SK-N-SH treated with all-trans-retinoic acid at 6 μM for 48 hours (cell line): ENCODE data around the gene RELA.
"Not testable (repeated sequence)": the region's sequence is repeated elsewhere in the genome, so short reads cannot be mapped to it uniquely, and the experiment has no call there.

Experiments
- ATAC-seq: fragments of 200-7000 bp; cut with Tn5 transposase; 3 replicates; pipeline ENCODE4 v1.9.1; 2020; ENCODE audit warnings: mild to moderate bottlenecking, moderate library complexity
- ARNTL ChIP-seq: fragments of 450-650 bp; formaldehyde crosslinking; IDR thresholded peaks from 2 replicates; pipeline ENCODE4 v1.5.0; 2020; ENCODE audit warnings: low read depth, mild to moderate bottlenecking, moderate library complexity, borderline replicate concordance
- BACH2 ChIP-seq: fragments of 250-450 bp; sonication (Bioruptor Pico); IDR thresholded peaks from 2 replicates; pipeline ENCODE4 v1.9.0; 2021; ENCODE audit warnings: mild to moderate bottlenecking, borderline replicate concordance
- CREB5 ChIP-seq: fragments of 250-450 bp; sonication (Bioruptor Pico); IDR thresholded peaks from 2 replicates; pipeline ENCODE4 v1.5.1; 2020; ENCODE audit warnings: low read depth, mild to moderate bottlenecking, moderate library complexity
- CSDC2 ChIP-seq: fragments of 250-450 bp; sonication (Bioruptor Pico); IDR thresholded peaks from 2 replicates; pipeline ENCODE4 v1.5.0; 2020; ENCODE audit warnings: mild to moderate bottlenecking, moderate library complexity
- CSRNP3 ChIP-seq: fragments of 250-450 bp; sonication (Bioruptor Pico); IDR thresholded peaks from 2 replicates; pipeline ENCODE4 v1.5.1; 2021; ENCODE audit warnings: mild to moderate bottlenecking, moderate library complexity
- ESRRG ChIP-seq: fragments of 250-450 bp; sonication (Bioruptor Pico); IDR thresholded peaks from 2 replicates; pipeline ENCODE4 v1.6.1; 2021; ENCODE audit warnings: mild to moderate bottlenecking
- ISL1 ChIP-seq: fragments of 250-450 bp; sonication (Bioruptor Pico); IDR thresholded peaks from 2 replicates; pipeline ENCODE4 v2.1.2; 2022; ENCODE audit warnings: mild to moderate bottlenecking, moderate library complexity
- OSR1 ChIP-seq: fragments of 250-450 bp; sonication (Bioruptor Pico); IDR thresholded peaks from 2 replicates; pipeline ENCODE4 v1.8.0; 2022; ENCODE audit warnings: moderate library complexity, mild to moderate bottlenecking, inconsistent platforms
- PATZ1 ChIP-seq: fragments of 250-450 bp; sonication (Bioruptor Pico); IDR thresholded peaks from 2 replicates; pipeline ENCODE4 v1.8.0; 2020; ENCODE audit warnings: mild to moderate bottlenecking, moderate library complexity, borderline replicate concordance
- POU6F1 ChIP-seq: fragments of 250-450 bp; sonication (Bioruptor Pico); IDR thresholded peaks from 2 replicates; pipeline ENCODE4 v1.8.0; 2021; ENCODE audit warnings: low read depth, mild to moderate bottlenecking, moderate library complexity, borderline replicate concordance
- PPARA ChIP-seq: fragments of 250-450 bp; sonication (Bioruptor Pico); IDR thresholded peaks from 2 replicates; pipeline ENCODE4 v1.5.0; 2020; ENCODE audit warnings: mild to moderate bottlenecking, borderline replicate concordance
- SNAI2 ChIP-seq: fragments of 250-450 bp; sonication (Bioruptor Pico); IDR thresholded peaks from 2 replicates; pipeline ENCODE4 v1.5.0; 2020; ENCODE audit warnings: mild to moderate bottlenecking, moderate library complexity
- TOX ChIP-seq: fragments of 250-450 bp; sonication (Bioruptor Pico); IDR thresholded peaks from 2 replicates; pipeline ENCODE4 v1.8.0; 2021; ENCODE audit warnings: mild to moderate bottlenecking, moderate library complexity, borderline replicate concordance
- TSHZ2 ChIP-seq: fragments of 250-450 bp; sonication (Bioruptor Pico); IDR thresholded peaks from 2 replicates; pipeline ENCODE4 v1.5.0; 2020; ENCODE audit warnings: mild to moderate bottlenecking, moderate library complexity
- ZC3H10 ChIP-seq: fragments of 250-450 bp; sonication (Bioruptor Pico); IDR thresholded peaks from 2 replicates; pipeline ENCODE4 v1.5.1; 2021; ENCODE audit warnings: mild to moderate bottlenecking, moderate library complexity
- ZFP3 ChIP-seq: fragments of 250-450 bp; sonication (Bioruptor Pico); IDR thresholded peaks from 2 replicates; pipeline ENCODE4 v1.5.0; 2020; ENCODE audit warnings: mild to moderate bottlenecking, moderate library complexity
- ZNF565 ChIP-seq: fragments of 450-650 bp; formaldehyde crosslinking; conservative IDR thresholded peaks from 2 replicates; pipeline ENCODE4 v1.5.0; 2020; ENCODE audit warnings: low read depth, mild to moderate bottlenecking, moderate library complexity
- ZNF70 ChIP-seq: fragments of 450-650 bp; formaldehyde crosslinking; IDR thresholded peaks from 2 replicates; pipeline ENCODE4 v1.5.0; 2020; ENCODE audit warnings: mild to moderate bottlenecking, moderate library complexity
- ZNF8 ChIP-seq: fragments of 450-650 bp; formaldehyde crosslinking; IDR thresholded peaks from 2 replicates; pipeline ENCODE4 v1.5.0; 2020; ENCODE audit warnings: mild to moderate bottlenecking, moderate library complexity

RELA gene

GRCh38 chr11:65698205-65698604 lies 35.5 kb upstream of the RELA start:
- ATAC-seq = no peak

GRCh38 chr11:65696802-65697552 lies 34.3 kb upstream of the RELA start:
- TF ChIP-seq ZNF8 = no peak
- no peak for TF ChIP-seq CREB5 (CRISPR knock-in tag)
- no peak for ATAC-seq

More at GRCh38 chr11:65698205-65698604, 35.5 kb upstream of the RELA start:
- TF ChIP-seq ESRRG (CRISPR knock-in tag) (no peak), TOX (CRISPR knock-in tag) (no peak), ARNTL (CRISPR knock-in tag) (no peak), SNAI2 (CRISPR knock-in tag) (no peak), ZNF70 (CRISPR knock-in tag) (no peak), PPARA (no peak), ZC3H10 (CRISPR knock-in tag) (no peak)

GRCh38 chr11:65695459-65696241 lies 32.9 kb upstream of the RELA start:
- no peak for ATAC-seq
- TF ChIP-seq TOX (CRISPR knock-in tag) = no peak
- no peak for TF ChIP-seq ZNF8
- no peak for TF ChIP-seq ISL1
- TF ChIP-seq OSR1 (CRISPR knock-in tag) = no peak

- TF ChIP-seq CREB5 (CRISPR knock-in tag) (no peak), POU6F1 (CRISPR knock-in tag) (no peak), PATZ1 (CRISPR knock-in tag) (no peak), ZNF565 (no peak), ARNTL (CRISPR knock-in tag) (no peak), TOX (CRISPR knock-in tag) (no peak), SNAI2 (CRISPR knock-in tag) (no peak), CSDC2 (CRISPR knock-in tag) (no peak), BACH2 (CRISPR knock-in tag) (no peak), ZFP3 (CRISPR knock-in tag) (no peak), ZNF8 (no peak), ZNF70 (CRISPR knock-in tag) (no peak), ISL1 (no peak), OSR1 (CRISPR knock-in tag) (no peak), ESRRG (CRISPR knock-in tag) (no peak), CSRNP3 (no peak), TSHZ2 (CRISPR knock-in tag) (no peak)
- ATAC-seq = no peak
These were observed 29.7 kb upstream of the RELA start for GRCh38 chr11:65692367-65692766.

GRCh38 chr11:65691847-65692246 lies 29.1 kb upstream of the RELA start:
- not testable (repeated sequence) for ATAC-seq
